GM10847 (cell line): Measurements from ENCODE around the gene EHBP1.

Source experiments
- POLR2A ChIP-seq: IDR thresholded peaks from 2 replicates; pipeline ENCODE4 v1.6.1; 2011; ENCODE audit not compliant: insufficient read length; ENCODE audit errors: extremely low read depth

Gene EHBP1

GRCh38 chr2:62686012-62686685 is 19.4 kb upstream of the EHBP1 start:
- no peak for TF ChIP-seq POLR2A

GRCh38 chr2:62687636-62688035 is 17.9 kb upstream of the EHBP1 start:
- no peak for TF ChIP-seq POLR2A

- no peak for TF ChIP-seq POLR2A
Measured at GRCh38 chr2:62688771-62689170, 16.7 kb upstream of the EHBP1 start.

GRCh38 chr2:62691186-62691585 is 14.3 kb upstream of the EHBP1 start:
- no peak for TF ChIP-seq POLR2A

- TF ChIP-seq POLR2A = no peak
Measured at GRCh38 chr2:62692225-62692624, 13.3 kb upstream of the EHBP1 start.

GRCh38 chr2:62698653-62699052 is 6.9 kb upstream of the EHBP1 start:
- no peak for TF ChIP-seq POLR2A

GRCh38 chr2:62704654-62705006 is 883 bp upstream of the EHBP1 start:
- no peak for TF ChIP-seq POLR2A

- peak; percentile 5 for TF ChIP-seq POLR2A
Measured at GRCh38 chr2:62705859-62706720, 577 bp downstream of the EHBP1 start.

- TF ChIP-seq POLR2A = no peak
Measured at GRCh38 chr2:62706721-62707521, 1.4 kb downstream of the EHBP1 start.

GRCh38 chr2:62708751-62709150 is 3.2 kb downstream of the EHBP1 start:
- no peak for TF ChIP-seq POLR2A

GRCh38 chr2:62711832-62712494 is 6.5 kb downstream of the EHBP1 start:
- no peak for TF ChIP-seq POLR2A

GRCh38 chr2:62713837-62714236 is 8.3 kb downstream of the EHBP1 start:
- no peak for TF ChIP-seq POLR2A

- TF ChIP-seq POLR2A = no peak
Measured at GRCh38 chr2:62716768-62717167, 11.3 kb downstream of the EHBP1 start.

- no peak for TF ChIP-seq POLR2A
Measured at GRCh38 chr2:62717503-62718081, 12.1 kb downstream of the EHBP1 start.

- no peak for TF ChIP-seq POLR2A
Measured at GRCh38 chr2:62718225-62718822, 12.8 kb downstream of the EHBP1 start.

- TF ChIP-seq POLR2A = no peak
Measured at GRCh38 chr2:62719757-62720156, 14.2 kb downstream of the EHBP1 start.
